ENCODE measurements around the gene ZFP36L1. TPM values are rescaled to one million over a fixed set of nuclear protein-coding genes. Genes with fewer than 3 reads are reported as not detected.

Gene ZFP36L1
- total RNA-seq, 1 donor from 2014 or later, result 884 TPM

DNA sequence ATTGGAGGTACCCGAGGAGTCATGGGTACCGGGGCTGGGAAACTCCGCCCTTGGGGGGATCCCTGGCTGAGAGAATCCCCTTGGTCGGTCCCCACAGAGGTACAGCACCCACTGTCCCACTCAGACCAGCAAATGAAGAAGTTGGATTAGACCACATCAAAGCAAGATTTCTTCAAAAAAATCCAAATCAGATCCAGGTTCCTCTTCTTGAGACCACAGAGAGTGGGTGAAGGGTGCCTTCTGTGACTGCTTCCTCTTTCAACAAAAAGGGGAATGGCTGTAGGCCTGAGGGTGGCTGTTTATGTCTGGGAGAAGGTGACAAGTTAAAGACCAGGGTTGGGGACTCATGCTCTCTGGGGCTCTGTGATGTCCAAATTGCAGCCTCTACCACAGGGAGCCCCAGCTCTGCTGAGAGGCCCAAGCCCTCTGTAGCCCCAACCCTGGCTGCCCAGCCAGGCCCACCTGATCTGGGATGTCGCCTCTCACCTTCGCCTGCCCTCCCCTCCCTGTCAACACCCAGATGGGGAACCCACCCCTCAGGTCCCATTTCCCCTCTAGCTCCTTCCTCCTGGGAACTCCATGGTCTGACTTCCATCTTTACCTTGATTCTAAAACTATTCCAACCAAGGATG, 50.9 kb downstream of the ZFP36L1 start:
- no peaks in the 10 kb centered on the region for H3K27me3 Mint-ChIP-seq
- H3K36me3 Mint-ChIP-seq (ENCODE audit: low read depth), result no peaks in the 10 kb centered on the region
- peak overlapping the region; percentile 32 for H3K4me3 Mint-ChIP-seq
- no peaks in the 10 kb centered on the region for H3K9me3 Mint-ChIP-seq
- intact Hi-C loops (cut with micrococcal nuclease), result loop anchor here (1.0 to 5.0 kb wide), 7 partner anchors 15 to 495 kb away; no protein-coding TSS in a partner anchor
- H3K27ac Mint-ChIP-seq, result peak overlapping the region; percentile 86
- DNase-seq (peak; percentile 65), ATAC-seq (ENCODE audit: low read depth) (peak; percentile 89)
- CTCF ChIA-PET, result no interaction called here
- POLR2A ChIA-PET, result interaction anchor here (1.0 to 2.4 kb wide), 6 partner anchors 45 to 474 kb away, joined by 3 to 28 read pairs (median 4); partner anchors contain the start of gene ZFP36L1
- no peak for TF ChIP-seq CTCF (IDR thresholded peaks at IDR 0.05)
- H3K4me1 Mint-ChIP-seq, result peaks cover 54% of the 10 kb centered on the region

DNA sequence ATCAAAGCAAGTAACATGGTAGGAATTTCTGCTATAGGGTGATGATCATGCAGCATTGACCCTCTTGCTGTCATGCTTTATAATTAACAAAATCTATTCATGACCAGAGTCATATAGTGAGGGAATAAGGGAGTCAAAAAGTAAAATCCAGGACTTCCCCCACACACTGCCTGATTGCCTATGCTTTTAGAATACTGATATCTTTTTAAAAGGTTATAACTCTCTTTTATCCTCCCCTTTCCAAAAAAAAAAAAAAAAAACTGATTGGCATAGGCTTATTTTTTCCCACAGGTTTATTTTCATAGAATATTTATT, 51.4 kb downstream of the ZFP36L1 start:
- Mint-ChIP-seq H3K27me3 (no peaks in the 10 kb centered on the region), H3K9me3 (no peaks in the 10 kb centered on the region), H3K27ac (peak overlapping the region; percentile 86), H3K4me1 (peaks cover 59% of the 10 kb centered on the region), H3K4me3 (peak overlapping the region; percentile 3), H3K36me3 (ENCODE audit: low read depth) (no peaks in the 10 kb centered on the region)
- ATAC-seq (ENCODE audit: low read depth) (no peak), DNase-seq (no peak)
- CTCF ChIA-PET, result no interaction called here
- intact Hi-C loops (cut with micrococcal nuclease), result loop anchor here (5.0 kb wide), 2 partner anchors 244 to 494 kb away; no protein-coding TSS in a partner anchor
- POLR2A ChIA-PET, result interaction anchor here (1.2 to 2.4 kb wide), 3 partner anchors 46 to 54 kb away, joined by 3 to 28 read pairs (median 4); partner anchors contain the start of gene ZFP36L1
- no peak for TF ChIP-seq CTCF (IDR thresholded peaks at IDR 0.05)

DNA sequence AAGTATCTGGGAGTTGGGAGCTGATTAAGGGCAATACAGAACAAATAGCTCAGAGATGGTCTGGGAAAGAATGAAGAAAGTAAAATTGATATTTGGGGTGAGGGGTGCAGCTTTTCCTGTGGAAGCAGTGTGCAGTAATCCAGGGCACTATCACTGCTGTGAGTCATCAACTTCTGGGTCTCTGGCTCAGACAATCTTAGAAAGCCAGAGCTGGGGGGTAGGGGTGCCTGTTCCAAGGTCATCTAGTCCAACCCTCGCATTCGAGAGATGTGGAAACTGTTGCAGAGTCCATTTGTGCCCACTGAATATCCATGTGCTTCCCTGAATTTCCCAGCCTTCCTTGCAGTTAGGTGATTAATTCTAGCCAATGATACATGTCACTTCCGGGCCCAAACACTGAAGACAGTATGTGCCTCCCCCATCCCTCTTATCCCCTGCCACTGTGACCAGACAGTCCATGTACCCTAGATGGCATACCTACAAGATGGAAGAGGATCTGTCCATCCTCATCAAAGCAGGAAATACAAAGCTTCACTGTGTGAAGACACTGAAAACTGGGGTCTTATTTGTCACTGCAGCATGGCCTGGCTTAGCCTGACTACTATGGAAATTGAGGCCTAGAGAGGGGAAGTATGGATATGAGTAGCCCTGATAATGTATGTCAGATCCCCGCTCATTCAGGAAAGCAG, 51.9 kb downstream of the ZFP36L1 start:
- H3K27ac Mint-ChIP-seq, result peak overlapping the region; percentile 86
- peak overlapping the region; percentile 3 for H3K4me3 Mint-ChIP-seq
- H3K9me3 Mint-ChIP-seq, result no peaks in the 10 kb centered on the region
- H3K27me3 Mint-ChIP-seq, result no peaks in the 10 kb centered on the region
- ChIA-PET POLR2A (interaction anchor here (1.0 to 1.4 kb wide), 4 partner anchors 46 to 56 kb away, joined by 3 to 4 read pairs (median 3); partner anchors contain the start of gene ZFP36L1), CTCF (no interaction called here)
- peaks cover 64% of the 10 kb centered on the region for H3K4me1 Mint-ChIP-seq
- intact Hi-C loops (cut with micrococcal nuclease), result loop anchor here (5.0 kb wide), 2 partner anchors 244 to 494 kb away; no protein-coding TSS in a partner anchor
- no peaks in the 10 kb centered on the region for H3K36me3 Mint-ChIP-seq (ENCODE audit: low read depth)
- DNase-seq, result no peak
- no peak for ATAC-seq (ENCODE audit: low read depth)
- no peak for TF ChIP-seq CTCF (IDR thresholded peaks at IDR 0.05)

GRCh38 chr14:68739701-68740100, 53.2 kb downstream of the ZFP36L1 start:
- ChIA-PET POLR2A (no interaction called here), CTCF (interaction anchor here (0.9 kb wide), 1 partner anchor 17 kb away, joined by 3 read pairs; no protein-coding TSS in a partner anchor)
- no peak for TF ChIP-seq CTCF (IDR thresholded peaks at IDR 0.05)
- H3K27ac Mint-ChIP-seq, result no peak overlapping the region
- no peaks in the 10 kb centered on the region for H3K27me3 Mint-ChIP-seq
- DNase-seq (no peak), ATAC-seq (ENCODE audit: low read depth) (no peak)
- no peak overlapping the region for H3K4me3 Mint-ChIP-seq
- H3K9me3 Mint-ChIP-seq, result no peaks in the 10 kb centered on the region
- H3K4me1 Mint-ChIP-seq, result peaks cover 73% of the 10 kb centered on the region
- intact Hi-C loops (cut with micrococcal nuclease), result loop anchor here (5.0 kb wide), 2 partner anchors 242 to 492 kb away; no protein-coding TSS in a partner anchor
- no peaks in the 10 kb centered on the region for H3K36me3 Mint-ChIP-seq (ENCODE audit: low read depth)

GRCh38 chr14:68738559-68738958, 54.3 kb downstream of the ZFP36L1 start:
- no peak for ATAC-seq (ENCODE audit: low read depth)
- Mint-ChIP-seq H3K9me3 (no peaks in the 10 kb centered on the region), H3K4me3 (no peak overlapping the region), H3K27ac (no peak overlapping the region), H3K4me1 (peaks cover 81% of the 10 kb centered on the region), H3K27me3 (no peaks in the 10 kb centered on the region), H3K36me3 (ENCODE audit: low read depth) (no peaks in the 10 kb centered on the region)
- no peak for TF ChIP-seq CTCF (IDR thresholded peaks at IDR 0.05)
- ChIA-PET POLR2A (interaction anchor here (1.4 kb wide), 1 partner anchor 50 kb away, joined by 3 read pairs; no protein-coding TSS in a partner anchor), CTCF (no interaction called here)
- no peak for DNase-seq
- intact Hi-C loops (cut with micrococcal nuclease), result no loop called here
